Gastrocnemius medialis (tissue), 4 donors: ENCODE measurements around the gene NCAPH2.

Experiments
- CTCF ChIP-seq, 5 experiments: fragments of 450-650 bp in 3 of 5; fragments of 200-600 bp in 2 of 5; sonication (generic) in 2 of 5; IDR thresholded peaks in 4 of 5; conservative IDR thresholded peaks in 1 of 5; 1 replicate in 4 of 5; 2 replicates in 1 of 5; pipeline ENCODE4 v1.5.1; 2016 to 2019; ENCODE audit warnings: antibody characterized with exemption in 5 of 5, mild to moderate bottlenecking in 3 of 5, moderate library complexity in 3 of 5
- POLR2A ChIP-seq, 2 donors: fragments of 450-650 bp; IDR thresholded peaks; one replicate each; pipeline ENCODE4 v1.6.1; 2017; ENCODE audit warnings: antibody characterized with exemption in 2 of 2, mild to moderate bottlenecking in 2 of 2, moderate library complexity in 2 of 2

GRCh38 chr22:50529897-50530579, 22.0 kb downstream of the NCAPH2 start, which contains the start of gene TYMP:
- no peak for TF ChIP-seq CTCF (IDR thresholded peaks at IDR 0.05 in 4 of 5, conservative IDR thresholded peaks at IDR 0.05 in 1 of 5)
- peak; percentile 72 to 82 for TF ChIP-seq POLR2A (IDR thresholded peaks at IDR 0.05)
